Mucosa of stomach (tissue), 1 donor: Measurements from ENCODE around the gene OR6N2.

Experiments
- H3K27me3 ChIP-seq: one replicate; pipeline ENCODE4 v1.7.0; 2013; ENCODE audit warnings: mild to moderate bottlenecking, low read length; ENCODE audit not compliant: control insufficient read depth, insufficient read depth
- H3K36me3 ChIP-seq: one replicate; pipeline ENCODE4 v1.7.0; 2013; ENCODE audit warnings: low read length; ENCODE audit not compliant: control insufficient read depth, insufficient read depth
- H3K4me1 ChIP-seq: one replicate; pipeline ENCODE4 v1.7.0; 2013; ENCODE audit warnings: mild to moderate bottlenecking, low read length; ENCODE audit not compliant: control insufficient read depth, insufficient read depth
- H3K4me3 ChIP-seq: one replicate; pipeline ENCODE4 v1.7.0; 2013; ENCODE audit warnings: low read length
- H3K9ac ChIP-seq: one replicate; pipeline ENCODE4 v1.7.0; 2013; ENCODE audit warnings: mild to moderate bottlenecking, low read length, moderate library complexity
- H3K9me3 ChIP-seq: one replicate; pipeline ENCODE4 v1.7.0; 2013; ENCODE audit warnings: mild to moderate bottlenecking, low read length, moderate library complexity; ENCODE audit not compliant: control insufficient read depth
- donor health status: Pancreatic carcinoma.

OR6N2 gene, protein sequence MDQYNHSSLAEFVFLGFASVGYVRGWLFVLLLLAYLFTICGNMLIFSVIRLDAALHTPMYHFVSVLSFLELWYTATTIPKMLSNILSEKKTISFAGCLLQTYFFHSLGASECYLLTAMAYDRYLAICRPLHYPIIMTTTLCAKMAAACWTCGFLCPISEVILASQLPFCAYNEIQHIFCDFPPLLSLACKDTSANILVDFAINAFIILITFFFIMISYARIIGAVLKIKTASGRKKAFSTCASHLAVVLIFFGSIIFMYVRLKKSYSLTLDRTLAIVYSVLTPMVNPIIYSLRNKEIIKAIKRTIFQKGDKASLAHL

DNA sequence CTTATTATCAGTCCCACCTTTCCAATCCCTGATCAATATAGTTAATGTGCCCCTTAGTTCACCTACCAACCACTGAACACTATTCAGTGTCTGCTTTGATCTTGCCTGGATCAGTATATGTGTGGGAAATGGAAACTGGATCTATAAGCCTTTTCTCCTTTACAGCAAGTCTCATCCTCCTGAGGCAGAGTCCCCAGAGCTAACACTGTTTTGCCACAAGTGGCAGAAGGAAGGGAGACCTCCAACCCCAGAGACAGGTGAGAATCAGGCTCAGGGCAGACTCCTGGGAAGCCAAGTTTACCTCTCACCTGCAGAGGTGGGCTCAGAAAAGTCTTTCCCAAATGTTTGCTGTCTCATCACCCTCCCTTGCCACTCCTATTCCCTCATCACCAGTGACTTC lies at the start of gene OR6N2:
Gene OR6N2 (minus strand): TSS at position 101 of the 400 bp plus-strand sequence. CDS start 3,569 bp downstream, outside the sequence.
- Histone ChIP-seq H3K27me3 (no peaks in the 10 kb centered on the region), H3K36me3 (no peaks in the 10 kb centered on the region), H3K9ac (no peak within 1 kb of the TSS), H3K4me3 (no peak within 1 kb of the TSS), H3K4me1 (no peaks in the 10 kb centered on the region), H3K9me3 (no peaks in the 10 kb centered on the region)

DNA sequence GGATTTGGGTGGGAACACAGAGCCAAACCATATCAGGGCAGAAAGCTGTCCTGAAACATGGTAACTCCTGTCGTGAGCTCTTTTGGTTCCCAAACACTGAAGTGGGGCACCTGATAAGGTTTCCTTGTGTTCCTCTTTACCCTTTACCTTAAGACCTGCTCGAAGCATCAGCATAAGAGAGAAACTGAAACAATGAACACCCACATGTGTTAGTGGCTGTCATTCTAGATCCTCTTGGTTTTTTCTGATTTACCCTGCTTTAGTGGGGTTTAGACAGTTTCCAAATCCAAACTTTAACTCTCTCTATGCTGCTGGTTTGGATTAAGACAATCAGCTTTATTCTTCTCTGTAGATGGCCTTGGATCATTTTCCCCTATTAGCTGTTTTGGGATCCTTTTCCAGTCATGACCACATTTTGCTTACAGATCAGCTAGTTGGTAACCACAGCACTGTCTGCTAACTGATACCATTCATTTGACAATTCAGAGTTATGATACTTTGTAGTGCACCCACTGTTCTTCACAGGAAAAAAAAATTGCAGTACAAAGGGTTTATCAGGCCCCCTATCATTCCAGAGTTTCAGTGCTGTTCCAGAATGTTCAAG lies 49.2 kb upstream of the OR6N2 start:
- Histone ChIP-seq H3K4me1 (no peaks in the 10 kb centered on the region), H3K9ac (no peak overlapping the region), H3K36me3 (no peaks in the 10 kb centered on the region), H3K27me3 (no peaks in the 10 kb centered on the region), H3K4me3 (no peak overlapping the region), H3K9me3 (no peaks in the 10 kb centered on the region)

DNA sequence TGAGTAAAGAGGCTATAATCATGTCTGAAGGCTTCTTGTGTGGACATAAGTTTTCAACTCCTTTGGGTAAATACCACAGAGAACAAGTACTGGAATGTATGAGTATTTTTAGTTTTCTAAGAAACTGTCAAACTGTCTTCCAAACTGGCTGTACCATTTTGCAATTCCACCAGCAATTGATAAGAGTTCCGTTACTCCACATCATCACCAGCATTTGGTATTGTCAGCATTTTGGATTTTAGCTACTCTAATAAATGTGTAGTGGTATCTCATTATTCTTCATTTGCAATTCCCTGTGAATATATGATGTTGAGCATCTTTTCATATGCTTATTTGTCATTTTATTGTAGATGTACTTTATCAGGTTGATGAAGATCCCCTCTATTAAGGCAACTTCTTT lies 40.7 kb upstream of the OR6N2 start:
- no peaks in the 10 kb centered on the region for H3K9me3 ChIP-seq

DNA sequence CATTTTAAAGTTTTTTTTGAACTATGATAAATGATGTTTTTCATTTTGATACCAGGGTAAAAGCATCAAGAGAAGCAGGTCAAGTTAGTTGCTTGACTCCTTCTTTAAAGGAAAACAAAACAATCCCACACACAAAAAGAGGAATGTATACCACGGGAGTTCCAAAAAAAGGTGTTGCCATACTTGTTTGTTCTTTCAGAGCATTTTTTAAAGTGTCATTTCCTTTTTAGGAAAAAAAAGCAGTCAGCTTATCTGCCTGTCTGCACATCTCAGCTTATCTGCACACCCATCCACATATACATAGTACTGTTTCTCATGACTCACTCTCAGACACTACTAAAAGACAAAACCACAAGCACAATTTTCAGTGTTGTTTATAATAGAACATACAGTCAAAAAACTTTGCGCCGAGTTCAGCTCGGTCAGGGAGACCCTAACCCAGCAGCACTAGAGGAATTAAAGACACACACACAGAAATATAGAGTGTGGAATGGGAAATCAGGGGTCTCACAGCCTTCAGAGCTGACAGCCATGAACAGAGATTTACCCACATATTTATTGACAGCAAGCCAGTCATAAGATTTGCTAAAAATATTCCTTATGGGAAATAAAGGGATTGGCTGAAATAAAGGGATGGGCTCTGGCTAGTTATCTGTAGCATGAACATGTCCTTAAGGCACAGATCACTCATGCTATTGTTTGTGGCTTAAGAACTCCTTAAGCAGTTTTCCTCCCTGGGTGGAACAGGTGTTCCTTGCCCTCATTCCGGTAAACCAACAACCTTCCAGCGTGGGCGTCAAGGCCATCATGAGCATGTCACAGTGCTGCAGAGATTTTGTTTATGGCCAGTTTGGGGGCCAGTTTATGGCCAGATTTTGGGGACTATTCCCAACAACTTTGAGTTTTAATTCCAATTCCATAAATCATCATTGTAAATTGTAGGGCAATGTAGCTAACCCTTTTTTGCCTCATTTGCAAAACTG lies 38.7 kb upstream of the OR6N2 start:
- Histone ChIP-seq H3K36me3 (no peaks in the 10 kb centered on the region), H3K4me1 (no peaks in the 10 kb centered on the region), H3K9ac (no peak overlapping the region), H3K4me3 (no peak overlapping the region), H3K27me3 (no peaks in the 10 kb centered on the region), H3K9me3 (no peaks in the 10 kb centered on the region)

More for the DNA sequence above, 40.7 kb upstream of the OR6N2 start:
- Histone ChIP-seq H3K36me3 (no peaks in the 10 kb centered on the region), H3K4me3 (no peak overlapping the region), H3K4me1 (no peaks in the 10 kb centered on the region), H3K9ac (no peak overlapping the region), H3K27me3 (no peaks in the 10 kb centered on the region)

DNA sequence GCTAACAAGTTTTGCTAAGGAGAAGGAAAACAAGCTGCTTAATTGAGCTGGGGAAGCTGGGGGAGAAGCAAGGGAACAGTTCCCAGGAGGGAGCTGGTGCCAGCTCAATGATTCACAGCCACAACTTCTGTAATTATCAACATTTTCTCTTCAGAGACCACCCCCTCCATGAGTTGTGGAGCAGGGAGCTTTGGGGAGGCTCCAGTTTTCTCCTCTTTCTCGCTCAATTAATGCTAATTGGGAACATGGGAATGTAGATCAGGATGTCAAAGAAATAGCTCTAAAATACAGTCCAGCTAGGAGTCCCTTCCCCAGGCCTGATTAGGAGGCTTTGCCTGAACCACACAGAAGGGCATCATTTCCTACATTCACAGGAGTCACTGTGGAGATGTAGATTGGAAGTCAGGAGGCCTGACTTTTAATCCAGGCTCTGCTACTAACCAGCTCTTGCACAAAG lies 38.0 kb upstream of the OR6N2 start:
- H3K4me1 ChIP-seq: no peaks in the 10 kb centered on the region
- no peak overlapping the region for H3K4me3 ChIP-seq
- H3K9me3 ChIP-seq: no peaks in the 10 kb centered on the region
- H3K27me3 ChIP-seq: no peaks in the 10 kb centered on the region
- no peak overlapping the region for H3K9ac ChIP-seq
- no peaks in the 10 kb centered on the region for H3K36me3 ChIP-seq

DNA sequence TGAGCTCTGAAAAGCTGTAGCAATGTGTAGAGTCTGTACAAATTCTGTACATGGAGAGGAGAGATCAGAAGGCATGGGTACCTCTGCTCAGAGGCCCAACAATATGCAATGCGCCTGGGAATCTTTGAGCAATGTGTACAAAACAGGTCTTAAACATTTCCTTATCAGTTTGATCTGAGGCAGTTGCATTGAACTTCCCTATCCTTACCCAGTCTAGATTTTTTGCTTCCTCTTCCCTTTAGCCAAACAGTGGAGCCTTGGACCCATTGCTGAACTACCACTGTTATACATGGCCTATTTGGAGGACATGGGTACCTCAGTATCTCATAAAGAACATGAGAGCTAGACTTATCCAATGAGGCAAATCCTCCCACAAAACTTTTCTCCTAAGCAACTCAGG lies 37.6 kb upstream of the OR6N2 start:
- Histone ChIP-seq H3K4me3 (no peak overlapping the region), H3K4me1 (no peaks in the 10 kb centered on the region), H3K9ac (no peak overlapping the region), H3K9me3 (no peaks in the 10 kb centered on the region), H3K36me3 (no peaks in the 10 kb centered on the region), H3K27me3 (no peaks in the 10 kb centered on the region)

DNA sequence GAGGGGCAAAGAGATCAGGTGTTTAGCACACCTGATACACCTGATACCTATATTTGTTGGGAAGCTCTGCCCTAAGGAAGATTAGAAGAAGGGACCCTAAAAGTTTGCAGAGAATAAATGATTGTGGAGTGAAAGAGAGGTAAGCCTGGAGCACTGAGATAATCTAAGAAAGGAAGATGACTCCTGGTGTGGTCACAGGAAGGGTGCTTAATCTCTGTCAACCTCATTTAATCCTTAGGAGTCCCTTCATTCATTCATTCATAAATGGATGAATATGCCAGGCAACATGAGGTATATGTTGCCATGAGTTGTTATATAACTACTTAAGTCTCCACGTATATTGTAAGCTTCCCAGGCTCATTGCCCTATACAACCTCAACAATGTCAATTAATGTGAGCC lies 34.0 kb upstream of the OR6N2 start:
- Histone ChIP-seq H3K4me1 (no peaks in the 10 kb centered on the region), H3K4me3 (no peak overlapping the region)

DNA sequence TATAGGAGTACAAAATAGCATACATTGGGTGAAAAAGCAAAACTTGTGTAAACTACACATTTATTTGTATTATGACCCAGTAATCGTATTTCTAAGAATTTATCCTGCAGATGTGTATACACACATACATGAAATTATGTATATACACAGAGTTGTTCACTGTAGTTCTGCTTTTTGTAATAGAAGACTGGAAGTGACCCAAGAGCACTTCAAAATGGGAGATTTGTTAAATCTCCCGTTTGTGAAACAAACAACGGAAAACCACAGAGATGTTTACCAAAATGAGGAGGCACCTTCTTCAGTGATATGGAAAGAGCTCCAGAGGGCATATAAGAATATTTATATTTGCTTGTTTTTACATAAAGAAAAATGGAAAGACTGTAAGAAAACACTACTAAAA lies 32.2 kb upstream of the OR6N2 start:
- H3K36me3 ChIP-seq: no peaks in the 10 kb centered on the region
- no peaks in the 10 kb centered on the region for H3K9me3 ChIP-seq
- H3K4me1 ChIP-seq: no peaks in the 10 kb centered on the region
- H3K9ac ChIP-seq: no peak overlapping the region
- H3K27me3 ChIP-seq: no peaks in the 10 kb centered on the region
- no peak overlapping the region for H3K4me3 ChIP-seq

More for the DNA sequence above, 34.0 kb upstream of the OR6N2 start:
- Histone ChIP-seq H3K9ac (no peak overlapping the region), H3K27me3 (no peaks in the 10 kb centered on the region), H3K9me3 (no peaks in the 10 kb centered on the region), H3K36me3 (no peaks in the 10 kb centered on the region)

DNA sequence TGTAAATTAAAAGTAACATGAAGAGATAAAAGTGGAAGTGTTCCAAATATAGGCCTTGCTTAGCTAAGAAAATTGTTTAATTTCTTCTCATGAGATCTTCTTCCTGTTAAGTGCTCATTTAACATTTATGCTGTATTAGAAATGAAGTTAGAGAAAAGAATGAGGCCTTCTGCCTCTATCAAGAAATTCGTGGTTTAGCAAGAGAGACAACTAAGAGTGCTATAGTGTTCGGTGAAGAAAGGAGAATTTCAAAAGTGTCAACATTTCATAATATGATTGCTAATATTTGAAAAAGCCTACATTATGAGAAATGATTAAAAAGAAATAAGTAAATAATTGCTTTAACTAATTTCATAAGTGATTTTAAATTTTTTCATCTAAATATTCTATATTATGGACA lies 31.3 kb upstream of the OR6N2 start:
- Histone ChIP-seq H3K4me1 (no peaks in the 10 kb centered on the region), H3K9me3 (no peaks in the 10 kb centered on the region), H3K27me3 (no peaks in the 10 kb centered on the region), H3K36me3 (no peaks in the 10 kb centered on the region), H3K9ac (no peak overlapping the region), H3K4me3 (no peak overlapping the region)

DNA sequence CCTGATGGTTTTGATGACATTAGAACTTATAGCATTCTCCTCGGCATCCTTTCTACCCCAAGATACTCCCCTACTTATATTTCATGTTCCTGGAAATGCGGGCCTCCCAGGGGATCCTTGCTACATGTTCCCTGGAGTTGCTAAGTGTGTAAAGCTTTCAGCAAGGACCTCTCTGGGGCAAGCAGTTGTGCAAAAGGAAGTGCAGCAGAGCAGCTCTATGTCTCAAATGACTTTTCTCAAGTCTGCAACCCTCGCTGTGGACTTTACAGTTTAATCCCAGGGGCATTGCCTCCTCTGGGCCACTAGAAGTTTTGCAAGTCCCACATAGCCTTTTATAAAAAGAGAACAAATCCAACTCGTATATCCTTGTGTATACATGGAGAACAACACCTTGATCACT lies 29.3 kb upstream of the OR6N2 start:
- Histone ChIP-seq H3K9ac (no peak overlapping the region), H3K4me3 (no peak overlapping the region)

DNA sequence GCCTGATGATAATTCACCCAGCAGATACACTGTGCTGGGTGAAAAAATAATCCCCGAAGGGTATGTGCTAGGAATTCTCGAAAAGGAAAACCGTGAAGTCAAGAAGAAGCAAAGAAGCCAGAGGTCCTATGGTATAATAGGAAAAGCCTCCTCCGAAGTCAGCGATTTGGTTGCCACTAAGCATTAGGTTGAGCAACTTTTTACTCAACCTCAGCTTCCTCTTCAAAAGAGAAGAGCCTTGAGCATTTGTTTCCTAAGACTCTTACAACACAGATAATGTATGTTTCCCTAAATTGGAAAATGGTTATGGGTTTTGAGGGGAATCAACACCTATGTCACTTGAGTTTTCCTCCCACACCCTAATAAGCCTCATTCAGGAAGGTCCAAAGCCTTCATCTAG lies 28.9 kb upstream of the OR6N2 start:
- Histone ChIP-seq H3K9ac (no peak overlapping the region), H3K4me3 (no peak overlapping the region), H3K27me3 (no peaks in the 10 kb centered on the region), H3K9me3 (no peaks in the 10 kb centered on the region), H3K4me1 (no peaks in the 10 kb centered on the region), H3K36me3 (no peaks in the 10 kb centered on the region)

More for the DNA sequence above, 29.3 kb upstream of the OR6N2 start:
- no peaks in the 10 kb centered on the region for H3K4me1 ChIP-seq
- no peaks in the 10 kb centered on the region for H3K36me3 ChIP-seq
- H3K27me3 ChIP-seq: no peaks in the 10 kb centered on the region
- H3K9me3 ChIP-seq: no peaks in the 10 kb centered on the region

DNA sequence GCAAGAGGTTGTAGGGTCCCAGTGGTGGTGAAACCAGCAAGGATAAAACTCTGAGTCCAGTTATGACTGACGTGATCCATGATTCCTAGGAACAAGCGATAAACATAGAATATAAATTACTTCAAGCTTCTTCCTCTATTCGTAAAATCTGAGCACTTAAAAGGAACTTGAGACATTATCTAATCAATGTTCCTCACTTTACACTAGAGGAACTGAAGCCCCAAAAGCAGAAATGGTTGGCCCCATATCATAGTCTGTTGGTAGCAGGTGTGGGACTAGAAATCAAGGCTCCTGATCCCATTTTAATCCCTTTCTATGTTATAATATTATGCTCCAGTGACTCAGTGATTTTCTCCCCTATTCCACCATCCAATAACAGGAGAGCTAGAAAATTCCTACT lies 28.3 kb upstream of the OR6N2 start:
- H3K9ac ChIP-seq: no peak overlapping the region
- H3K36me3 ChIP-seq: no peaks in the 10 kb centered on the region
- no peaks in the 10 kb centered on the region for H3K27me3 ChIP-seq
- no peaks in the 10 kb centered on the region for H3K4me1 ChIP-seq
- H3K4me3 ChIP-seq: no peak overlapping the region
- H3K9me3 ChIP-seq: no peaks in the 10 kb centered on the region
